K562 (cell line): ENCODE measurements around the gene SPEM2. TPM values are rescaled to one million over a fixed set of nuclear protein-coding genes. Genes with fewer than 3 reads are reported as not detected.

Experiments used
- ATAC-seq: fragments of 200-7000 bp; cut with Tn5 transposase; 3 replicates; pipeline ENCODE4 v1.9.1; 2020; ENCODE audit warnings: moderate library complexity
- BruUV-seq: library from RNA; stranded (reverse); fragments of 400-500 nt; replicated peaks from 2 replicates; lab custom pipeline; 2021; lab: Mats Ljungman, UMichigan
- CTCF ChIA-PET: fragments of 300-600 bp; formaldehyde crosslinking; extraction: SDS; loops from one replicate; lab custom pipeline; 2021; ENCODE audit warnings: low intra/inter-chr PET ratio; lab: Yijun Ruan, JAX
- POLR2A ChIA-PET: fragments of 300-600, 350-650 bp; sonication (Branson Sonifier 250); formaldehyde crosslinking; extraction: SDS; loops from one replicate; lab custom pipeline; 2021; ENCODE audit warnings: antibody characterized with exemption, inconsistent platforms; lab: Yijun Ruan, JAX
- DNase-seq, 4 experiments: peaks; one replicate each; pipeline versions ENCODE4 v3.0.0 to v3.0.0-alpha.2; 2011 to 2018; ENCODE audit warnings: low spot score in 3 of 4, mixed read lengths in 3 of 4; ENCODE audit errors: extremely low read depth in 1 of 4
- FAIRE-seq: peaks from 2 replicates; lab custom pipeline; 2011; peaks lifted over from hg19 to GRCh38; lab: Jason Lieb, UNC
- H2AFZ ChIP-seq: 2 replicates; pipeline ENCODE4 v1.6.0; 2011; ENCODE audit warnings: low read depth, low read length, control low read depth, inconsistent platforms
- H3K27ac ChIP-seq: fragments of 200-600 bp; 3 replicates; pipeline ENCODE4 v1.8.0; 2011; ENCODE audit warnings: low read depth, mild to moderate bottlenecking, control low read depth, inconsistent platforms, low read length, moderate library complexity, mixed read lengths; ENCODE audit errors: extremely low read depth
- H3K27me3 ChIP-seq, 2 experiments: fragments of 300-600 bp in 1 of 2; 2 replicates in 1 of 2; 3 replicates in 1 of 2; pipeline versions ENCODE4 v1.6.0 to v1.8.0; 2011; ENCODE audit warnings: inconsistent platforms in 2 of 2, low read length in 2 of 2, mild to moderate bottlenecking in 1 of 2, mixed read lengths in 1 of 2, moderate library complexity in 1 of 2; ENCODE audit not compliant: control insufficient read depth in 2 of 2, insufficient read depth in 2 of 2
- H3K36me3 ChIP-seq: fragments of 300-600 bp; 3 replicates; pipeline ENCODE4 v1.8.0; 2011; ENCODE audit warnings: mild to moderate bottlenecking, low read length, inconsistent platforms; ENCODE audit not compliant: control insufficient read depth, insufficient read depth
- H3K4me1 ChIP-seq, 2 experiments: fragments of 200-600 bp in 1 of 2; replicated peaks in 1 of 2; 2 replicates in 1 of 2; 3 replicates in 1 of 2; pipeline versions ENCODE4 v1.5.1 to v1.8.0; 2011; ENCODE audit warnings: inconsistent platforms in 2 of 2, low read length in 2 of 2, mild to moderate bottlenecking in 1 of 2, mixed read lengths in 1 of 2, moderate library complexity in 1 of 2; ENCODE audit not compliant: control insufficient read depth in 2 of 2, insufficient read depth in 2 of 2
- H3K4me2 ChIP-seq: 2 replicates; pipeline ENCODE4 v1.6.1; 2011; ENCODE audit warnings: low read length, control low read depth, inconsistent platforms, mixed read lengths; ENCODE audit not compliant: insufficient read depth
- H3K4me3 ChIP-seq: fragments of 200-600 bp; sonication (generic), shearing (Covaris generic); 2 replicates; pipeline ENCODE4 v1.5.1; 2016; ENCODE audit warnings: control low read depth, inconsistent platforms
- H3K79me2 ChIP-seq: fragments of 200-600 bp; 3 replicates; pipeline ENCODE4 v1.8.0; 2011; ENCODE audit warnings: low read length, inconsistent platforms; ENCODE audit not compliant: control insufficient read depth, insufficient read depth
- H3K9ac ChIP-seq, 2 experiments: 2 replicates each; pipeline versions ENCODE4 v1.6.0 to v1.6.1; 2011; ENCODE audit warnings: low read depth in 2 of 2, low read length in 2 of 2, control low read depth in 1 of 2, inconsistent platforms in 1 of 2, mild to moderate bottlenecking in 1 of 2, mixed read lengths in 1 of 2; ENCODE audit not compliant: insufficient read depth in 1 of 2
- H3K9me1 ChIP-seq: one replicate; pipeline ENCODE4 v1.6.0; 2011; ENCODE audit warnings: inconsistent platforms, mild to moderate bottlenecking, low read length, moderate library complexity; ENCODE audit not compliant: control insufficient read depth, insufficient read depth
- H3K9me3 ChIP-seq: replicated peaks from 2 replicates; pipeline ENCODE4 v1.5.1; 2011; ENCODE audit warnings: low read depth, low read length, inconsistent platforms; ENCODE audit not compliant: control insufficient read depth, insufficient read depth
- H4K20me1 ChIP-seq: replicated peaks from 2 replicates; pipeline ENCODE4 v1.6.1; 2011; ENCODE audit warnings: low read length, inconsistent platforms, mixed read lengths; ENCODE audit not compliant: control insufficient read depth, insufficient read depth
- DACH1 ChIP-seq: fragments of 450-650 bp; IDR thresholded peaks from 2 replicates; pipeline ENCODE4 v1.6.1; 2018; ENCODE audit not compliant: partially characterized antibody
- DDX20 ChIP-seq: fragments of 450-650 bp; IDR thresholded peaks from 2 replicates; pipeline ENCODE4 v1.6.1; 2016; ENCODE audit warnings: missing genetic modification characterization, low read depth, mild to moderate bottlenecking, missing compliant biosample characterization, moderate library complexity
- DLX4 ChIP-seq: fragments of 250-450 bp; sonication (Bioruptor Pico); IDR thresholded peaks from 2 replicates; pipeline ENCODE4 v1.6.1; 2021; ENCODE audit warnings: mild to moderate bottlenecking
- GATAD2A ChIP-seq: fragments of 450-650 bp; IDR thresholded peaks from 2 replicates; pipeline ENCODE4 v1.6.1; 2017
- HNRNPLL ChIP-seq: fragments of 200-400 bp; formaldehyde crosslinking; IDR thresholded peaks from 2 replicates; pipeline ENCODE4 v1.6.1; 2017; ENCODE audit warnings: low read length, low read depth, mild to moderate bottlenecking; ENCODE audit not compliant: poor library complexity, severe bottlenecking
- MEIS2 ChIP-seq: fragments of 450-650 bp; IDR thresholded peaks from 2 replicates; pipeline ENCODE4 v1.6.1; 2014; ENCODE audit warnings: mild to moderate bottlenecking; ENCODE audit not compliant: partially characterized antibody
- MYNN ChIP-seq, 2 experiments: sonication (generic); formaldehyde crosslinking in 1 of 2; IDR thresholded peaks; 2 replicates each; pipeline versions ENCODE4 v1.5.0 to v1.6.1; 2016 to 2020; ENCODE audit warnings: antibody characterized with exemption in 1 of 2, missing genetic modification reagents in 1 of 2
- NCOA4 ChIP-seq: fragments of 450-650 bp; IDR thresholded peaks from 2 replicates; pipeline ENCODE4 v1.6.1; 2018; ENCODE audit warnings: mild to moderate bottlenecking; ENCODE audit not compliant: partially characterized antibody
- NR4A1 ChIP-seq, 2 experiments: fragments of 250-450 bp in 1 of 2; fragments of 450-650 bp in 1 of 2; sonication (Bioruptor Pico) in 1 of 2; IDR thresholded peaks; 2 replicates each; pipeline versions ENCODE4 v1.4.0 to v1.6.1; 2016 to 2020; ENCODE audit warnings: mild to moderate bottlenecking in 2 of 2, missing compliant biosample characterization in 1 of 2, missing genetic modification characterization in 1 of 2, moderate library complexity in 1 of 2
- PHB2 ChIP-seq: fragments of 450-650 bp; IDR thresholded peaks from 2 replicates; pipeline ENCODE4 v1.6.1; 2017; ENCODE audit warnings: low read depth
- SAP30 ChIP-seq: fragments of 200-600 bp; sonication (generic); IDR thresholded peaks from 2 replicates; pipeline ENCODE4 v1.6.1; 2012; ENCODE audit warnings: borderline replicate concordance, low read depth, mild to moderate bottlenecking, moderate library complexity, low read length, control low read depth, inconsistent platforms; ENCODE audit not compliant: insufficient read depth, poor library complexity, severe bottlenecking
- SPI1 ChIP-seq: IDR thresholded peaks from 2 replicates; pipeline ENCODE4 v1.6.1; 2011; ENCODE audit warnings: low read depth, low read length, control low read depth, borderline replicate concordance
- TAF9B ChIP-seq: fragments of 450-650 bp; IDR thresholded peaks from 2 replicates; pipeline ENCODE4 v1.6.1; 2018; ENCODE audit warnings: mild to moderate bottlenecking; ENCODE audit not compliant: partially characterized antibody
- ZNF184 ChIP-seq: sonication (generic); formaldehyde crosslinking; IDR thresholded peaks from 2 replicates; pipeline ENCODE4 v1.5.0; 2020; ENCODE audit warnings: missing genetic modification reagents
- ZNF24 ChIP-seq: fragments of 450-650 bp; IDR thresholded peaks from 2 replicates; pipeline ENCODE4 v1.6.1; 2016
- ZNF324 ChIP-seq: fragments of 250-450 bp; sonication (Bioruptor Pico); IDR thresholded peaks from 2 replicates; pipeline ENCODE4 v1.4.0; 2020; ENCODE audit warnings: mild to moderate bottlenecking
- WGBS: fragments of 100-300 bp; shearing (Covaris generic); methylation state at CpG from one replicate; pipeline ENCODE4 v1.1.6; 2016; ENCODE audit warnings: low coverage, mixed read lengths; ENCODE audit not compliant: insufficient coverage; ENCODE audit errors: missing lambda C conversion rate; 5-methylcytosine and 5-hydroxymethylcytosine counted together
- in situ Hi-C: fragments of 300-500 bp; cut with MboI; formaldehyde crosslinking; loops from 4 replicates; pipeline ENCODE4 v1.15.0; 2018; ENCODE audit warnings: inconsistent platforms, mixed read lengths
- intact Hi-C: fragments of 100-400 bp; cut with micrococcal nuclease; formaldehyde crosslinking; loops from 2 replicates; pipeline ENCODE4 v1.14.2; 2022
- polyA plus RNA-seq, 8 experiments: library from polyadenylated mRNA; depleted of rRNA in 4 of 8; stranded (reverse) in 5 of 8; unstranded in 3 of 8; fragments of >200 nt; fragmentation: Nextera tagmentation in 2 of 8; fragmentation: Illumina TruSeq in 1 of 8; extraction: Ambion mirVana in 2 of 8; extraction: Trizol in 1 of 8; gene quantifications; 2 replicates each; pipeline versions ENCODE4 v1.2.1 to v1.2.3, GENCODE V29; 2011 to 2014; ENCODE audit warnings: inconsistent platforms in 1 of 8, missing spikeins in 1 of 8
- total RNA-seq, 7 experiments: library from RNA; depleted of rRNA in 6 of 7; stranded (reverse); fragments of >200 nt in 6 of 7; fragmentation: Illumina TruSeq in 2 of 7; extraction: Trizol in 2 of 7; gene quantifications; 2 replicates each; pipeline versions ENCODE4 v1.2.1 to v1.2.3, GENCODE V29; 2011 to 2021; ENCODE audit warnings: low replicate concordance in 1 of 7
- TF ChIP-seq, protein P1 (sequence below): sonication (generic); formaldehyde crosslinking; IDR thresholded peaks from 2 replicates; pipeline ENCODE4 v1.8.0; 2023; ENCODE audit warnings: missing genetic modification reagents, mild to moderate bottlenecking, borderline replicate concordance

SPEM2 gene
- total and polyA plus RNA-seq, 9 of the 15 experiments (the other 6 are each of a cell fraction or from before 2014, with no cell fraction given), result not detected

DNA sequence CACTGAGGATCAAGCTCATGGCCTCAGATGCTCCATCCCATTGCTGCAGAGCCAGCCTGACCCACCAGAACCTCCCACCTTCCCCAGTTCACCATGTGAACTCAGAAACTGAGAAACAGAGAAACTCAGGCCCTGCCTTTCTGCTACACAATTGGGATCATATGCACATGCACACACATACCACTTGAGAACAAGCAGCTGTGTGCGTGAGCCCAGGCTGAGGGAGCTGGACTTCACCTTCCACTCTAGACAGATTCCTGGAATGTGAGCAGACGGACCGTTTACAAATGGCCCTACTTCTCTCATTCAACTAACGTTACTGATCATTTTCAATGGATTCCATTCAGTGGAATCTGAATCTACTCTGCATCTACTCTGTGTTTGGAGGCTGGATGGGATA, 1.7 kb upstream of the SPEM2 start (continued):
- no peak for TF ChIP-seq MEIS2

DNA sequence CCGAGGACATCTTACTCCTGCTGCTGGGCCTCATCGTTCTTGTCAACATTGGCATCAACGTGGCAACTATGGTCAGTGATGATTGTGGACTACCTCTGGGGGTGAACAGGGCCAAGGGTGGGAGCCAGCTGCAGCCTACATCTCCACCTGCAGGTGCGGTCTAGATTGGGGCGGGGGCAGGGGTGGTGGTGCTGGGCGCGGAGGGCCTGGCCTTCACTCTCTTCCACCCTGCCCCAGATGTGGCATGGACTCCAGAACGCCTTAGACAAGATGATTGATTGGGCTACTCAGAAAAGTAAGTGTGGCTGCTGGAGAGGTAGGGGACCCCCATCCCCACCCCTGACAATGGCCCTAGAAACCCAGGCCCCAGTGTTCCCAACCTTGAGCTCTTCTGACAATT, 340 bp downstream of the SPEM2 start:
- Histone ChIP-seq H3K27ac (no peak overlapping the region), H3K4me3 (no peak overlapping the region), H3K4me1 (peaks cover 0 to 14% of the 10 kb centered on the region in 2 experiments; a peak in 2 of 5 replicates), H3K79me2 (no peaks in the 10 kb centered on the region), H3K4me2 (no peak overlapping the region), H2AFZ (no peak overlapping the region), H3K9me3 (no peaks in the 10 kb centered on the region), H3K36me3 (no peaks in the 10 kb centered on the region), H3K27me3 (no peaks in the 10 kb centered on the region), H3K9ac (no peak overlapping the region; a peak in 1 of 4 replicates), H4K20me1 (no peaks in the 10 kb centered on the region), H3K9me1 (no peaks in the 10 kb centered on the region)
- ATAC-seq (no peak), DNase-seq (no peak), FAIRE-seq (no peak)
- intact Hi-C loops (no loop called here), in situ Hi-C loops (no loop called here)
- 73% methylated on average over 5 of the region's 8 CpGs for WGBS
- ChIA-PET POLR2A (interaction anchor here (0.6 to 1.8 kb wide), 2 partner anchors 9 to 50 kb away, joined by 3 to 8 read pairs; partner anchors contain the start of gene TMEM102), CTCF (no interaction called here)
- BruUV-seq, result no TSS peak
- TF ChIP-seq GATAD2A (no peak), PHB2 (no peak), TAF9B (no peak), ZNF24 (no peak), NCOA4 (no peak), ZNF184 (no peak), MYNN (IDR thresholded peaks at IDR 0.05) (no peak), MYNN (CRISPR knock-in tag; IDR thresholded peaks at IDR 0.05) (no peak), DDX20 (tag) (no peak), DLX4 (CRISPR knock-in tag) (no peak), SAP30 (no peak), SPI1 (no peak), HNRNPLL (no peak), NR4A1 (CRISPR knock-in tag; IDR thresholded peaks at IDR 0.05) (no peak), NR4A1 (tag; IDR thresholded peaks at IDR 0.05) (no peak), DACH1 (no peak), ZNF324 (CRISPR knock-in tag) (no peak)
- TF ChIP-seq, protein P1, sequence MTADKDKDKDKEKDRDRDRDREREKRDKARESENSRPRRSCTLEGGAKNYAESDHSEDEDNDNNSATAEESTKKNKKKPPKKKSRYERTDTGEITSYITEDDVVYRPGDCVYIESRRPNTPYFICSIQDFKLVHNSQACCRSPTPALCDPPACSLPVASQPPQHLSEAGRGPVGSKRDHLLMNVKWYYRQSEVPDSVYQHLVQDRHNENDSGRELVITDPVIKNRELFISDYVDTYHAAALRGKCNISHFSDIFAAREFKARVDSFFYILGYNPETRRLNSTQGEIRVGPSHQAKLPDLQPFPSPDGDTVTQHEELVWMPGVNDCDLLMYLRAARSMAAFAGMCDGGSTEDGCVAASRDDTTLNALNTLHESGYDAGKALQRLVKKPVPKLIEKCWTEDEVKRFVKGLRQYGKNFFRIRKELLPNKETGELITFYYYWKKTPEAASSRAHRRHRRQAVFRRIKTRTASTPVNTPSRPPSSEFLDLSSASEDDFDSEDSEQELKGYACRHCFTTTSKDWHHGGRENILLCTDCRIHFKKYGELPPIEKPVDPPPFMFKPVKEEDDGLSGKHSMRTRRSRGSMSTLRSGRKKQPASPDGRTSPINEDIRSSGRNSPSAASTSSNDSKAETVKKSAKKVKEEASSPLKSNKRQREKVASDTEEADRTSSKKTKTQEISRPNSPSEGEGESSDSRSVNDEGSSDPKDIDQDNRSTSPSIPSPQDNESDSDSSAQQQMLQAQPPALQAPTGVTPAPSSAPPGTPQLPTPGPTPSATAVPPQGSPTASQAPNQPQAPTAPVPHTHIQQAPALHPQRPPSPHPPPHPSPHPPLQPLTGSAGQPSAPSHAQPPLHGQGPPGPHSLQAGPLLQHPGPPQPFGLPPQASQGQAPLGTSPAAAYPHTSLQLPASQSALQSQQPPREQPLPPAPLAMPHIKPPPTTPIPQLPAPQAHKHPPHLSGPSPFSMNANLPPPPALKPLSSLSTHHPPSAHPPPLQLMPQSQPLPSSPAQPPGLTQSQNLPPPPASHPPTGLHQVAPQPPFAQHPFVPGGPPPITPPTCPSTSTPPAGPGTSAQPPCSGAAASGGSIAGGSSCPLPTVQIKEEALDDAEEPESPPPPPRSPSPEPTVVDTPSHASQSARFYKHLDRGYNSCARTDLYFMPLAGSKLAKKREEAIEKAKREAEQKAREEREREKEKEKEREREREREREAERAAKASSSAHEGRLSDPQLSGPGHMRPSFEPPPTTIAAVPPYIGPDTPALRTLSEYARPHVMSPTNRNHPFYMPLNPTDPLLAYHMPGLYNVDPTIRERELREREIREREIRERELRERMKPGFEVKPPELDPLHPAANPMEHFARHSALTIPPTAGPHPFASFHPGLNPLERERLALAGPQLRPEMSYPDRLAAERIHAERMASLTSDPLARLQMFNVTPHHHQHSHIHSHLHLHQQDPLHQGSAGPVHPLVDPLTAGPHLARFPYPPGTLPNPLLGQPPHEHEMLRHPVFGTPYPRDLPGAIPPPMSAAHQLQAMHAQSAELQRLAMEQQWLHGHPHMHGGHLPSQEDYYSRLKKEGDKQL (CRISPR knock-in tag), result no peak
